Mucosa of rectum (tissue), 2 donors: ENCODE data around the gene ZMAT5.

Source experiments
- H3K27ac ChIP-seq, 2 donors: one replicate each; pipeline ENCODE4 v1.7.0; 2013; ENCODE audit warnings: inconsistent platforms in 2 of 2, low read depth in 2 of 2, low read length in 2 of 2
- H3K27me3 ChIP-seq, 2 donors: one replicate each; pipeline ENCODE4 v1.7.0; 2013; ENCODE audit warnings: low read length in 2 of 2; ENCODE audit not compliant: control insufficient read depth in 2 of 2, insufficient read depth in 2 of 2
- H3K36me3 ChIP-seq, 2 donors: one replicate each; pipeline ENCODE4 v1.7.0; 2013; ENCODE audit warnings: low read length in 2 of 2; ENCODE audit not compliant: control insufficient read depth in 2 of 2, insufficient read depth in 2 of 2
- H3K4me1 ChIP-seq, 2 donors: one replicate each; pipeline ENCODE4 v1.7.0; 2013; ENCODE audit warnings: low read length in 2 of 2, mild to moderate bottlenecking in 1 of 2; ENCODE audit not compliant: control insufficient read depth in 2 of 2, insufficient read depth in 2 of 2
- H3K4me3 ChIP-seq, 2 donors: one replicate each; pipeline ENCODE4 v1.7.0; 2013; ENCODE audit warnings: low read length in 2 of 2
- H3K9ac ChIP-seq, 2 donors: one replicate each; pipeline ENCODE4 v1.7.0; 2013; ENCODE audit warnings: low read length in 2 of 2, low read depth in 1 of 2, mild to moderate bottlenecking in 1 of 2
- H3K9me3 ChIP-seq, 2 donors: one replicate each; pipeline ENCODE4 v1.7.0; 2013; ENCODE audit warnings: low read length in 2 of 2; ENCODE audit not compliant: control insufficient read depth in 2 of 2
- donor health status: healthy.
- donor health status: Normal muscosa, but diverticular disease.

Gene ZMAT5

DNA sequence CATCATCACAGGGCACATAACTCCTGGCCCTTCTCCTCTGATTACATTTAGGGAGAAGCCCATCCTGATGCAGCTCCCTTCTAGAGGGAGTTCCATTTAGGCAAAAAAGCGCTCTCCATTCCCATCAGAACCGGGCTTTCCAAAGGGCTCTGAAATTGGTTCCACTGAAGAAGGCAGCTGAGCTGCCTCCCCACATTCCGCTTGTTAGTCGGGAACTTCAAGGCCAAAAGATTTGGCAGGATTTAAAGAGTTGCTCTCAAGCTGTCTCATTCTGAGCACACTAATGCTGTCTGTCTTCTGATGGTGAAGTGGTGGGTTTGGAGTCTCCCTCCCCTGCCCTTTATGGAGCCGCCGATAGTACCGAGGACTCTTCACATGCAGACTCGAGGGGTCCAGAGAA lies 73.6 kb downstream of the ZMAT5 start:
- Histone ChIP-seq H3K36me3 (peaks cover 11 to 15% of the 10 kb centered on the region in 2 donors), H3K27ac (no peak overlapping the region), H3K4me1 (peaks cover 0 to 4% of the 10 kb centered on the region in 2 donors), H3K4me3 (no peak overlapping the region), H3K9me3 (no peaks in the 10 kb centered on the region), H3K27me3 (no peaks in the 10 kb centered on the region), H3K9ac (no peak overlapping the region)

- peaks cover 0 to 4% of the 10 kb centered on the region in 2 donors for H3K4me1 ChIP-seq
- H3K9me3 ChIP-seq, result no peaks in the 10 kb centered on the region
- H3K36me3 ChIP-seq, result peaks cover 11 to 18% of the 10 kb centered on the region in 2 donors
- no peaks in the 10 kb centered on the region for H3K27me3 ChIP-seq
- no peak overlapping the region for H3K4me3 ChIP-seq
- H3K27ac ChIP-seq, result no peak overlapping the region
- H3K9ac ChIP-seq, result no peak overlapping the region
Measured at GRCh38 chr22:29692327-29692640, 74.5 kb downstream of the ZMAT5 start.

DNA sequence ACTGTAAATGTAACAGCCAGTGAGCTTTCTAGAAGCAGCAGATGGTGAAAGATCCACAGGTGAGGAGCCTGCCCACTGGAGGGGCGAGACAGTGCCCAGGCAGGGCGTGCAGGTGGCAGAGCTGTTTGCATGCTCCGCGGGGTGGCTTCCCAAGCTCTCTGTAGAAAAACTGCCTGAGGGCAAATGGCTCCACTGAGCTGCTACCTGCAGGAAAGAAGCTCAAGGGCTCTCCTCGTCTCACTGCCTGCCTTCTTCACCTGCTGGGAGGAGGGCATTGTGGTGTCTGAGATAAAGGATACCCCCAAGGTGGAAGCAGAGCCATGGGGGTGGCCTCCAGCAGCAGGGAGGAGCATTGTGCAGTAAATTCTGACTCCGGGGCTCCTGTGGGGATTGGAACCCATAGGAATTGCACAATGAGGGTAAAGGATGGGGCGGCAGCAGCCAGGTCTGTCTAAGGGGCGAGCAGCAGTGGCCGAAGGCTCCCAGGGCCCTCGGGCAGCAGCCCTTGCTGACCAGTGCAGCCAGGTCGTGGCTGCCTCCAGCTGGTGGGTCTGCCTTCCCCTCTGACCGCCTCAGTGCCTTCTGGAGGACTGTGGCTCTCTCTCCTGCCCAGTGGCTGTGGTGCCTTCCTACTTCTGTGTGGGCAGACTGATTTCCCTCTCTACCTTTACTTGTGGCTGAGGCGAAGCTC lies 75.0 kb downstream of the ZMAT5 start:
- Histone ChIP-seq H3K36me3 (peaks cover 14 to 22% of the 10 kb centered on the region in 2 donors), H3K4me1 (peaks cover 0 to 4% of the 10 kb centered on the region in 2 donors), H3K27ac (no peak overlapping the region)

DNA sequence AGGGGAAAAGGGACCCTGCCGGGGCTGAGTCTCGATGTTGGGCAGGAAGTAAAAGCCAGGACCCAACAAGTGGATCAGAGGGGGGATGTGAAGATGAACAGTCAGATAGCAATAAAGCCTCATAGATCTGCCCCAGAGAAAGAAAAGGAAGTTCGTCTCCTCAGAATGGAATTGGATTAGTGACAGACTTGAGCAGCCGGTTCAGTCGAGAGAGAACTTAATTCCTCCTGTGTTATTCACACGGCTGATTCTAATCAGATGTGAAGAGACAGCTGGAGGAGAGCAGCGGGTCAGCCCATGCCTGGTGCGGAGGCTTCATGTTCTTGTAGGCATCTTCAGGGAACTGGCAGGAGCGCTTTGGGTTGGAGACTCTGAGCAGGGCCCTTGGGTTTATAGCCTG lies 76.3 kb downstream of the ZMAT5 start:
- Histone ChIP-seq H3K9ac (no peak overlapping the region), H3K27ac (no peak overlapping the region), H3K9me3 (no peaks in the 10 kb centered on the region), H3K4me1 (peaks cover 0 to 4% of the 10 kb centered on the region in 2 donors), H3K4me3 (no peak overlapping the region), H3K36me3 (peaks cover 13 to 27% of the 10 kb centered on the region in 2 donors), H3K27me3 (no peaks in the 10 kb centered on the region)

More for the DNA sequence above, 75.0 kb downstream of the ZMAT5 start:
- H3K27me3 ChIP-seq, result no peaks in the 10 kb centered on the region
- no peaks in the 10 kb centered on the region for H3K9me3 ChIP-seq
- no peak overlapping the region for H3K9ac ChIP-seq
- H3K4me3 ChIP-seq, result no peak overlapping the region

GRCh38 chr22:29689880-29690213 lies 77.0 kb downstream of the ZMAT5 start:
- Histone ChIP-seq H3K27me3 (no peaks in the 10 kb centered on the region), H3K4me3 (no peak overlapping the region), H3K9me3 (no peaks in the 10 kb centered on the region), H3K4me1 (peaks cover 0 to 4% of the 10 kb centered on the region in 2 donors), H3K27ac (no peak overlapping the region), H3K36me3 (peaks cover 10 to 24% of the 10 kb centered on the region in 2 donors), H3K9ac (no peak overlapping the region)

GRCh38 chr22:29689206-29689879 lies 77.5 kb downstream of the ZMAT5 start:
- H3K4me1 ChIP-seq, result peaks cover 0 to 4% of the 10 kb centered on the region in 2 donors
- H3K4me3 ChIP-seq, result no peak overlapping the region
- no peak overlapping the region for H3K27ac ChIP-seq
- H3K9ac ChIP-seq, result no peak overlapping the region
- peaks cover 10 to 26% of the 10 kb centered on the region in 2 donors for H3K36me3 ChIP-seq
- no peaks in the 10 kb centered on the region for H3K27me3 ChIP-seq
- H3K9me3 ChIP-seq, result no peaks in the 10 kb centered on the region

DNA sequence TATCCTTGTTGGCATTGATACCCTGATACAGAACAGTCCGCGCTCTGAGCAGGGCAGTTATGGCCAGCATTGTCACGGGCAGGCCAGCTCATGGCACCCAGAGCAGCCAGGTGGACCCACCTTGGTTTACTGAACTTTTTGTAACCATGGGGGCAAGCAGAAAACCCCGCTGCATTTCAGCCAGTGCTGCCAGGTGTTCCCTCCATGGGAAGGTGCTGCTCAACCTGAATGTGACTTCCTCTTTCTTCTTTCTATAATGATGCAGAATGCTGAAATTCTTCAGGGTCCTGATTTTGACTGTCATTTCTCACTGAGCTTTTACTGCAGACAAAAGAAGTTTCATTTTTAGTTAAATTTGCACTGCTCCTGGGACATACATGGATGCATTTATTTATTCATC lies 82.6 kb downstream of the ZMAT5 start:
- H3K36me3 ChIP-seq, result peaks cover 33 to 44% of the 10 kb centered on the region in 2 donors

GRCh38 chr22:29683536-29683935 lies 83.3 kb downstream of the ZMAT5 start:
- no peak overlapping the region for H3K27ac ChIP-seq
- H3K4me3 ChIP-seq, result no peak overlapping the region
- H3K36me3 ChIP-seq, result peaks cover 40 to 51% of the 10 kb centered on the region in 2 donors
- H3K27me3 ChIP-seq, result no peaks in the 10 kb centered on the region
- H3K9ac ChIP-seq, result no peak overlapping the region
- H3K4me1 ChIP-seq, result no peaks in the 10 kb centered on the region
- H3K9me3 ChIP-seq, result no peaks in the 10 kb centered on the region

More for the DNA sequence above, 82.6 kb downstream of the ZMAT5 start:
- no peak overlapping the region for H3K9ac ChIP-seq
- no peak overlapping the region for H3K27ac ChIP-seq
- H3K27me3 ChIP-seq, result no peaks in the 10 kb centered on the region
- H3K9me3 ChIP-seq, result no peaks in the 10 kb centered on the region
- H3K4me3 ChIP-seq, result no peak overlapping the region
- H3K4me1 ChIP-seq, result no peaks in the 10 kb centered on the region
